Erythroblast (primary cell): ENCODE measurements around the gene PPP1R14B.
A peak's percentile ranks its signal among the peaks of the same experiment; 100 is the strongest.

Experiments used
- DNase-seq, 2 experiments: peaks; one replicate each; lab custom pipeline; 2025; lab: John Stamatoyannopoulos, UW
- GATA1 ChIP-seq: IDR thresholded peaks from 2 replicates; pipeline ENCODE4 v1.6.1; 2011; ENCODE audit warnings: low read depth, mild to moderate bottlenecking, control low read depth, low read length, moderate library complexity
- POLR2A ChIP-seq: IDR thresholded peaks from 2 replicates; pipeline ENCODE4 v1.6.1; 2011; ENCODE audit warnings: mild to moderate bottlenecking, low read length

Gene PPP1R14B

GRCh38 chr11:64246871-64247728, at the start of gene PPP1R14B:
TSS of gene PPP1R14B (minus strand) at chr11:64246943. CDS start at chr11:64246673, 270 bp downstream.
- TF ChIP-seq POLR2A (peak; percentile 62), GATA1 (no peak)
- DNase-seq = peak; percentile 87 to 90

- DNase-seq = no peak
- no peak for TF ChIP-seq GATA1
- no peak for TF ChIP-seq POLR2A
Measured at GRCh38 chr11:64296236-64296635, 49.5 kb upstream of the PPP1R14B start.

GRCh38 chr11:64295760-64296159, 49.0 kb upstream of the PPP1R14B start:
- TF ChIP-seq POLR2A (no peak), GATA1 (no peak)
- no peak for DNase-seq

GRCh38 chr11:64294774-64295173, 48.0 kb upstream of the PPP1R14B start:
- TF ChIP-seq GATA1 (no peak), POLR2A (no peak)
- DNase-seq = no peak

GRCh38 chr11:64292460-64293254, 45.9 kb upstream of the PPP1R14B start:
- no peak for DNase-seq
- TF ChIP-seq POLR2A (no peak), GATA1 (no peak)

- no peak for TF ChIP-seq GATA1
- no peak for TF ChIP-seq POLR2A
- no peak for DNase-seq
Measured at GRCh38 chr11:64291752-64292459, 45.2 kb upstream of the PPP1R14B start.

GRCh38 chr11:64291262-64291751, 44.6 kb upstream of the PPP1R14B start, which contains the start of gene KCNK4:
TSS of gene KCNK4 (plus strand) at chr11:64291302. CDS start at chr11:64293019, 1,717 bp downstream.
- DNase-seq = no peak
- TF ChIP-seq GATA1 (no peak), POLR2A (no peak)

- DNase-seq = no peak
- TF ChIP-seq POLR2A = no peak
Measured at GRCh38 chr11:64290352-64291261, 43.9 kb upstream of the PPP1R14B start.

GRCh38 chr11:64289002-64289564, 42.3 kb upstream of the PPP1R14B start:
- DNase-seq = no peak
- TF ChIP-seq POLR2A (no peak), GATA1 (no peak)

GRCh38 chr11:64288353-64288750, 41.6 kb upstream of the PPP1R14B start:
- TF ChIP-seq POLR2A = no peak
- no peak for TF ChIP-seq GATA1
- DNase-seq = no peak

GRCh38 chr11:64287676-64288352, 41.1 kb upstream of the PPP1R14B start:
- TF ChIP-seq GATA1 (no peak), POLR2A (no peak)
- DNase-seq = no peak

- DNase-seq = no peak
- no peak for TF ChIP-seq GATA1
- TF ChIP-seq POLR2A = no peak
Measured at GRCh38 chr11:64286801-64287159, 40.0 kb upstream of the PPP1R14B start.
